PFSK-1 (cell line): ENCODE measurements around the gene ADAM10.

Experiments
- POLR2AphosphoS5 ChIP-seq: IDR thresholded peaks from 2 replicates; pipeline ENCODE4 v1.6.1; 2012; ENCODE audit warnings: low read depth, mild to moderate bottlenecking, control low read depth, low read length, moderate library complexity
- SIN3A ChIP-seq: IDR thresholded peaks from 2 replicates; pipeline ENCODE4 v1.6.1; 2012; ENCODE audit warnings: mild to moderate bottlenecking, low read length, moderate library complexity, borderline replicate concordance; ENCODE audit not compliant: insufficient read depth
- TF ChIP-seq, protein P1 (sequence below), 2 experiments: IDR thresholded peaks; 2 replicates each; pipeline versions ENCODE4 v1.6.1 to v1.8.0; 2011 to 2012; ENCODE audit warnings: low read depth in 2 of 2, low read length in 2 of 2, control low read depth in 1 of 2, inconsistent platforms in 1 of 2, mild to moderate bottlenecking in 1 of 2, moderate library complexity in 1 of 2; ENCODE audit not compliant: insufficient read depth in 1 of 2

GRCh38 chr15:58606577-58607080, 142.9 kb downstream of the ADAM10 start:
- TF ChIP-seq, protein P1, sequence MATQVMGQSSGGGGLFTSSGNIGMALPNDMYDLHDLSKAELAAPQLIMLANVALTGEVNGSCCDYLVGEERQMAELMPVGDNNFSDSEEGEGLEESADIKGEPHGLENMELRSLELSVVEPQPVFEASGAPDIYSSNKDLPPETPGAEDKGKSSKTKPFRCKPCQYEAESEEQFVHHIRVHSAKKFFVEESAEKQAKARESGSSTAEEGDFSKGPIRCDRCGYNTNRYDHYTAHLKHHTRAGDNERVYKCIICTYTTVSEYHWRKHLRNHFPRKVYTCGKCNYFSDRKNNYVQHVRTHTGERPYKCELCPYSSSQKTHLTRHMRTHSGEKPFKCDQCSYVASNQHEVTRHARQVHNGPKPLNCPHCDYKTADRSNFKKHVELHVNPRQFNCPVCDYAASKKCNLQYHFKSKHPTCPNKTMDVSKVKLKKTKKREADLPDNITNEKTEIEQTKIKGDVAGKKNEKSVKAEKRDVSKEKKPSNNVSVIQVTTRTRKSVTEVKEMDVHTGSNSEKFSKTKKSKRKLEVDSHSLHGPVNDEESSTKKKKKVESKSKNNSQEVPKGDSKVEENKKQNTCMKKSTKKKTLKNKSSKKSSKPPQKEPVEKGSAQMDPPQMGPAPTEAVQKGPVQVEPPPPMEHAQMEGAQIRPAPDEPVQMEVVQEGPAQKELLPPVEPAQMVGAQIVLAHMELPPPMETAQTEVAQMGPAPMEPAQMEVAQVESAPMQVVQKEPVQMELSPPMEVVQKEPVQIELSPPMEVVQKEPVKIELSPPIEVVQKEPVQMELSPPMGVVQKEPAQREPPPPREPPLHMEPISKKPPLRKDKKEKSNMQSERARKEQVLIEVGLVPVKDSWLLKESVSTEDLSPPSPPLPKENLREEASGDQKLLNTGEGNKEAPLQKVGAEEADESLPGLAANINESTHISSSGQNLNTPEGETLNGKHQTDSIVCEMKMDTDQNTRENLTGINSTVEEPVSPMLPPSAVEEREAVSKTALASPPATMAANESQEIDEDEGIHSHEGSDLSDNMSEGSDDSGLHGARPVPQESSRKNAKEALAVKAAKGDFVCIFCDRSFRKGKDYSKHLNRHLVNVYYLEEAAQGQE (IDR thresholded peaks at IDR 0.05; ENCODE audit: insufficient read depth in 1 of 2, low read depth in 2 of 2, low read length in 2 of 2): no peak
- TF ChIP-seq SIN3A (no peak), POLR2AphosphoS5 (no peak)
